ES-I3 (cell line): ENCODE data around the gene POLR2B.
"Not testable (repeated sequence)": the region's sequence is repeated elsewhere in the genome, so short reads cannot be mapped to it uniquely, and the experiment has no call there.

Experiments
- H3K36me3 ChIP-seq: 2 replicates; pipeline ENCODE4 v1.6.1; 2013; ENCODE audit warnings: mild to moderate bottlenecking, low read length, control low read depth, moderate library complexity; ENCODE audit not compliant: insufficient read depth
- H3K4me1 ChIP-seq: 2 replicates; pipeline ENCODE4 v1.6.1; 2013; ENCODE audit warnings: mild to moderate bottlenecking, control low read depth, low read length; ENCODE audit not compliant: insufficient read depth
- H3K9ac ChIP-seq: 2 replicates; pipeline ENCODE4 v1.6.1; 2013; ENCODE audit warnings: low read depth, mild to moderate bottlenecking, low read length, moderate library complexity
- H3K9me3 ChIP-seq: 2 replicates; pipeline ENCODE4 v1.6.1; 2013; ENCODE audit warnings: mild to moderate bottlenecking, low read length, moderate library complexity; ENCODE audit not compliant: control insufficient read depth, insufficient read depth

POLR2B gene

GRCh38 chr4:57051524-57051923, 72.8 kb downstream of the POLR2B start:
- Histone ChIP-seq H3K9ac (no peak overlapping the region), H3K36me3 (no peaks in the 10 kb centered on the region), H3K4me1 (peaks cover 6% of the 10 kb centered on the region; the same call in 1 of the 2 replicates), H3K9me3 (peaks cover 5% of the 10 kb centered on the region; the same call in 1 of the 2 replicates)

- H3K36me3 ChIP-seq, result no peaks in the 10 kb centered on the region
- no peak overlapping the region for H3K9ac ChIP-seq
- H3K9me3 ChIP-seq, result no peaks in the 10 kb centered on the region
- H3K4me1 ChIP-seq, result peaks cover 8% of the 10 kb centered on the region; the same call in 1 of the 2 replicates
These were observed 74.8 kb downstream of the POLR2B start for GRCh38 chr4:57053508-57053907.

DNA sequence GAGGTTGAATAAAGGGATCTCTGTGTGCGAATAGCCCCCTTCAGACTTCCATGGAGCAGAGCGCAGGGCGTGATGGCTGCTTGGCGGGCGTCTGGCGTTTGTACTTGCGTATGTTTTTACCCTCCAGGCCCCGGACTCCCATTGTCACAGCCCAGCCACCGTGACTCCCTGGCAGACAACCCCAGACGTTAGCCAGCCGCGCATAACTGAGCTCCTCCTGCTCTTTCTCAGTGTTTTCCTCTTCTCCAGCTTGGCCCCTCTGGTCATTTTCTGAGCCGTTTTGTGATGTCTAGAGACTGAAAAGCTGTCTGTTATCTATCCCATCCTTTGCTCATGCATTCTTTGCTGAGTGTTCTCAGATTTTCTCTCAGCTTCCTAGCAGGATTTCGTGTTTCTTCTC, 77.2 kb downstream of the POLR2B start:
- H3K36me3 ChIP-seq, result no peaks in the 10 kb centered on the region
- no peaks in the 10 kb centered on the region for H3K9me3 ChIP-seq
- H3K4me1 ChIP-seq, result peaks cover 8% of the 10 kb centered on the region; the same call in 1 of the 2 replicates
- H3K9ac ChIP-seq, result no peak overlapping the region

DNA sequence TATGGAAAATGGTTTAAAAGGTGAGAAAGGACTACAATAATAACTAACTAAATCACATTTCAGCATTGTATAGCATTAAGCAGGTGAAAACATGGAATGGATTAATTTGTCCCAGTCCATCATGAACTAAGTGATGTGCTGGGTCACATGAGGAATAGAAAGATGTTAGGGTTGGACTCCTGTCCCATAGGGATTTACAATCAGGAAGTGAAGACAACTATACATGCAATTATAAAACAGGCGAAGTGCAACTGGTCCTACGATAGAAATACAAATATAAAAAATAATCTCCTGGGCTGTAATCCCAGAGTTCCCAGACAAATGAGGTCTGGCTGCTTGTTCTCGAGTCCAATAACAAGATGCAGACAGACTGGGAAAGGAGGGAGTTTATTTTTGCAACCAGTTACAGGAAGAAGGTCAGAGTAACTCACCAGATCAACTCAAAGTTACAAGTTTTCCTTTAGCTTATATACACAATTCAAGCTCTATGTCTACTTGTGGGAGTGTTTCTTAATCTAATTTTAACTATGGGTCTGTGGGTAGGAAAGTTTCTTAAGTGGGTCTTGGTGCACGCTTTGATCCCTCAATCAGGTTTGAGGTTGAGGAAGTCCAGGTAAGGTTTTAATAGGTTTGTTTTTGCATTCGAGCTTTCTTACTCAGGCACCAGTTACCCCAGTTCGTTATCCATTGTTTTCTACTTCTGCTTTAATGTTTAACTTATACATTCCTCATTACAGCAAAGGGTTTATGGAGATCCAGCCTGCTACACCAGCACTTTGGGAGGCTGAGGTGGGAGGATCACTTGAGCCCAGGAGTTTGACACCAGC, 81.4 kb downstream of the POLR2B start:
- peaks cover 8% of the 10 kb centered on the region; the same call in 1 of the 2 replicates for H3K4me1 ChIP-seq
- H3K36me3 ChIP-seq, result no peaks in the 10 kb centered on the region
- H3K9ac ChIP-seq, result no peak overlapping the region
- H3K9me3 ChIP-seq, result no peaks in the 10 kb centered on the region

DNA sequence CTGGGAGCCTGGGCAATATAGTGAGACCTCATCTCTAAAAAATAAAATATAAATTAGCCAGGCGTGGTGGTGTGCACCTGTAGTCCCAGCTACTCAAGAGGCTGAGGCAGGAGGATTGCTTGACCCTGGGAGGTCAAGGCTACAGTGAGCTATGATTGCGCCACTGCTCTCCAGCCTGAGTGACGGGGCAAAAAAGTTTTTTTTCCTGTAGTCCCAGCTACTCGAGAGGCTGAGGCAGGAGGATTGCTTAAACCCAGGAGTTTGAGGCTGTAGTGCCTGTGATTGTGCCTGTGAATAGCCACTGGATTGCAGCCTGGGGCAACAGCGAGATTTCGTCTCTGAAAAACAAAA, 82.0 kb downstream of the POLR2B start:
- not testable (repeated sequence) for H3K9me3 ChIP-seq, H3K36me3 ChIP-seq

GRCh38 chr4:57061395-57061794, 82.7 kb downstream of the POLR2B start:
- H3K4me1 ChIP-seq, result peaks cover 3% of the 10 kb centered on the region; the same call in 1 of the 2 replicates
- H3K9ac ChIP-seq, result no peak overlapping the region
- H3K9me3 ChIP-seq, result no peaks in the 10 kb centered on the region
- H3K36me3 ChIP-seq, result no peaks in the 10 kb centered on the region

More for the DNA sequence above, 82.0 kb downstream of the POLR2B start:
- H3K4me1 ChIP-seq, H3K9ac ChIP-seq: not testable (repeated sequence)

DNA sequence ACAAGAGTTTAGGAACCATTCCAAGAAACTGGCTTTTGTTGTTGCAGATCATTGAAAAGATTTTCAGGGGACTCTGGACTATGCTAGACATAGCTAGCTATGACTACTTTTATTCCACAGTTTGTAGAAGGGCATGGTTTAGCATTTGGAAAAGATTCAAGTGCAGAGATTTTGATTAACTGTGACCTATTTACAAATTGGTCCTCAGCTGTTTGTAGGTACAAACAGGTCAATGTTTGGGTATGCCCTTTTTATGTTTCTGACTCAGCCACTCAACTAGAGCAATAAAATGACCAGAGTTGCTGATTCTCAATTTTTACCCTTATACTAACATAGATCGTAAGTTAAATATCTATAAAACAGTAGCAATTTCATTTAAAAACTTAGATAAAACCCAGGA, 84.8 kb downstream of the POLR2B start:
- no peaks in the 10 kb centered on the region for H3K9me3 ChIP-seq
- H3K4me1 ChIP-seq, result no peaks in the 10 kb centered on the region
- H3K9ac ChIP-seq, result no peak overlapping the region
- no peaks in the 10 kb centered on the region for H3K36me3 ChIP-seq

- Histone ChIP-seq H3K9me3 (no peaks in the 10 kb centered on the region), H3K4me1 (no peaks in the 10 kb centered on the region), H3K9ac (no peak overlapping the region), H3K36me3 (no peaks in the 10 kb centered on the region)
These were observed 85.4 kb downstream of the POLR2B start for GRCh38 chr4:57064120-57064519.

DNA sequence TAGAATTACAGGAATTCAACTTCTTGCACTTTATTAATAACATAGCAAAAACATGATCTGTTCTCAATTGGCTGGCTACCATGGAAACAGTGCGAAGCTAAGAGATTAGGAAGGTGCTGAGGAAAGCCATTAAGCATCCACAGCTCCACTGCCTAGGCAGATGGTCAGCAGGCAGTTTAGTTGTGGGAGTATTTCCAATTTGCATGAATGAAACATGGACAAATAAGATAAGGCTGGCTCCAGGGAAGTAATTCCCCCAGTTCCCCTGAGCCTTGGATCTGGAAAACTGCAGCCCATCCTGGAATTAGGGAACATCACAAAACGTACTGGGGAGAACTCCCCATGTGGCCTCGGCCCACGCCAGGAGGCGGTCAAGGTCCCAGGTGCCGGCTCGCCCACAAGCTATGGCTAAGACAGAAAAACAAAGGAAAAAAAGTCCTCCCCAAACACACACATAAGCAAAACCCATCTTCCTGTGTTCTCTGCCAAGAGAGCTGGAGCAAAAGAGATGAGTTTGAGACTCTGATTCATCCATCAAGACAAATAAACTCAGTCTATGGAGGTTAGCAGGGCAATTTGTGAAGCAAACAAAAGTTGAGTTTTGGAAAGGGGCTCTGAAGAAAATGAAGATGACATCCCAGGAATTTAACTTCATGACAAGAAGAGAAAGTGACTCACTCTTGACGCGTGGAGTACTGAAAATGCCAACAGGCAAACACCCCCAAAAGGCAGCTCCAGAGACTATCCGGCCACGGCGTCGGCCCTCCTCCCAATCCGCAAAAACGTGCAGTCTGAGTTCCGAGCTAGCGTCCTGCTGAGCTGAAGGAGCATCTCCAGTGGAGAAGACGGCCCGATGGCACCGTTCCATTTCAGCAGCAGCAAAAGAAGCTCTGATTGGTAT, 86.4 kb downstream of the POLR2B start:
- Histone ChIP-seq H3K4me1 (no peaks in the 10 kb centered on the region), H3K36me3 (no peaks in the 10 kb centered on the region), H3K9ac (no peak overlapping the region), H3K9me3 (no peaks in the 10 kb centered on the region)

DNA sequence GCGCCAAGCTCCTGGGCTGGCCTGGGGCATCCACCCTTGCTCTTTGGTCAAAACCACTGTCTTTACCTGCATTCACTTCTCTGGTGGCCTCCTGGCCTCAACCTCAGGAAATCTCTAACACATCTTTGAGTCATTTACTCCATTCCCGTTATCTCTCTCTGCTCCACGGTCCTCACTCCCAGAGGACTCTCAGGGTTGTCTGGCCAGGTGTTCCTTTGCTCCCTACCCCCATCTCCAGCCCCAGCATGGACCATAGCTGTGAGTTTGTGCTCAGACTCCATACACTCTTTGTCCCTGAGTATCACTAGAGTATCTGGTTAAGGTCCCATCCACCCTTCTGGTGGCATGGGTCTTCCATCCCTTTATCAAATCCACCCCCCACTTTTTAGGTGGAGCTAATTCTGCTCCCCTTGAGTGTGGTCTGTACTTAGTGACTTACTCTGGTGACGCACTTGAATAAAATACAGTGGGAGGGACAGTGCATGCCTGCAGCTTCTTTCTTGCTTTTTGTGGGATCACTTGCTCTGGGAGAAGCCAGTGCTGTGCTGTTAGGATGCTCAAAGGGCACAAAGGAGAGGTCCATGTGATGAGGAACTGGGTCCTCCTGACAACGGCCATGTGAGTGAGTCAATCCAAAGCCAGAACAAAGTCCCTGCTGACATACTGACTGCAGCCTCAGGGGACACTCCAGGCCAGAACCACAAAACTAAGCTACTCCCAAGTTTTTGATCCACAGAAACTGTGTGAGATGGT, 87.2 kb downstream of the POLR2B start:
- H3K9me3 ChIP-seq, result no peaks in the 10 kb centered on the region
- no peaks in the 10 kb centered on the region for H3K36me3 ChIP-seq
- H3K4me1 ChIP-seq, result no peaks in the 10 kb centered on the region
- no peak overlapping the region for H3K9ac ChIP-seq

DNA sequence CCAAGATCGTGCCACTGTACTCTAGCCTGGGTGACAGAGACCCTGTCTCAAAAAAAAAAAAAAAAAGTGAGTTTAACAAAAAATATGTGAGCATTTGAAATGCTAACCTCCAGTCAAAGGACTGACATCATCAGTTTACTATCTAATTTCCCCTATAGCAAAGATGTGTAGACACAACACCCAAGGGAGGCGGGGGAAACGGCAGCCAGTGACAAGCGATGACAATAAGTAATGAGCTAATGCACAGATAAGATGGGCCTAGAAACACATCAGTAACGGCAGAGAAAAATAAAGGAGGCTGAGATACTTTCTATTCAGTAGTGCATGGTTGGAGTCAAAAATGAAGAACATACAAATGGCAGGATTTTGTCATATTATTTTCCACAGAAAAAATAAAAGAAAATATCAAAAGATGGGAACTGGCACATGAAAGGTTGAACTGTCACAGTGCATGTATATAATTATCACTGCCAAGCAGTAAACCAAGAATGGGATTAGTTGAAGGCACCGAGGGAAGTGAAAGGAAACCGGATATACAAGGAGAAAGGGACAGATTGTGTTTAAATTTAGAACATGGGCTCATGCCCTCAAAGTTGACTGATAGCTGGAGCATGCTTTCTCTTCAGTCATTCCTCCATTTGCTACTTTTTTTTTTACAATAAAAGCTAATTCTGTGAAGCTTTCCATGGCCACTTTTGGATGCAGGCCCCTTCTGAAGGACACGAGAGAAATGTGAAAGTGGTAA, 89.7 kb downstream of the POLR2B start:
- H3K9me3 ChIP-seq, result no peaks in the 10 kb centered on the region
- H3K9ac ChIP-seq, result no peak overlapping the region
- H3K4me1 ChIP-seq, result no peaks in the 10 kb centered on the region
- no peaks in the 10 kb centered on the region for H3K36me3 ChIP-seq

DNA sequence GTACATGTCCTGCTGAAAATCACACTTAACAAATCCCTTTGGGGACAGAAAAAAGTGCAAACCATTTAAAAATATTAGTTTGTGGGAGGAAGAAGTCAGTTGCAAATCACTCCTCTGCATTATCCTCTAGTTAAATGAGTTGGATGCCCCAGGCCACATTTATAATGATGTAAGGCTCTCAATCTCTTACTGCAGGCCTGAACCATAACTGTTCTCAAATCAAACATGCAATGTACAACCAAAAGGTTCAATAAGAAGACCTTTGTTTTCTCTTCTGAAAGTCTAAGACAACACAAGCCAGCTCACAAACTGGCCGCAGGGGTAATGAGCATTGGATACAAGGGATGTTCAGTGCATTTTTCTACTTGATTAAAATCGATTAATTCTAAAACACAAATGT, 91.8 kb downstream of the POLR2B start:
- Histone ChIP-seq H3K9me3 (no peaks in the 10 kb centered on the region), H3K9ac (no peak overlapping the region), H3K4me1 (no peaks in the 10 kb centered on the region), H3K36me3 (no peaks in the 10 kb centered on the region)

DNA sequence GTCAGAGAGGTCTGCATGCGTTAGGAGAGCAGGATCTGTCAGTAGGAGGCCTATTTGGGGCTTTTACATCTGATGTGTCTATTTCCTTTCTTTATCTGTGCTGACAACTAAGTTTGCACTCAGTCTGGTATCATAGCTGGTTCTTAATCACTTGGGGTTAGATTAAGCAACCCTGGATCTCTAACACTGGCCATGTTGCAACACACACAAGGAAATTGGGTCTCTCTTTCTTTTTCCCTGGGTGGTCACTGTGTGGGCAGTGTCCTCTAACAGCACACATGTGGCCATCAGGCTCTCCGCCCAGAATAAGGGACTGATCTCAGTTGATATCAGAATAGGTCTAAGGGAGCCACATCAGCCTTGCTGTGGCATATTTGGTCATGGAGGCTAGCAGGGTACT, 92.6 kb downstream of the POLR2B start:
- Histone ChIP-seq H3K9ac (no peak overlapping the region), H3K4me1 (no peaks in the 10 kb centered on the region), H3K9me3 (no peaks in the 10 kb centered on the region), H3K36me3 (no peaks in the 10 kb centered on the region)

GRCh38 chr4:57073559-57073958, 94.9 kb downstream of the POLR2B start:
- Histone ChIP-seq H3K36me3 (no peaks in the 10 kb centered on the region), H3K9me3 (no peaks in the 10 kb centered on the region), H3K4me1 (peaks cover 7% of the 10 kb centered on the region)

More at GRCh38 chr4:57073559-57073958, 94.9 kb downstream of the POLR2B start:
- H3K9ac ChIP-seq, result no peak overlapping the region
